ENCODE results near the gene PIGU. TPM values are rescaled to one million over a fixed set of nuclear protein-coding genes. Genes with fewer than 3 reads are reported as not detected.
A peak's percentile ranks its signal among the peaks of the same experiment; 100 is the strongest.

PIGU gene
- total and polyA plus RNA-seq, 2 donors (not counting 1 experiment from before 2014, with no cell fraction given) = 6.4 to 42.6 TPM

DNA sequence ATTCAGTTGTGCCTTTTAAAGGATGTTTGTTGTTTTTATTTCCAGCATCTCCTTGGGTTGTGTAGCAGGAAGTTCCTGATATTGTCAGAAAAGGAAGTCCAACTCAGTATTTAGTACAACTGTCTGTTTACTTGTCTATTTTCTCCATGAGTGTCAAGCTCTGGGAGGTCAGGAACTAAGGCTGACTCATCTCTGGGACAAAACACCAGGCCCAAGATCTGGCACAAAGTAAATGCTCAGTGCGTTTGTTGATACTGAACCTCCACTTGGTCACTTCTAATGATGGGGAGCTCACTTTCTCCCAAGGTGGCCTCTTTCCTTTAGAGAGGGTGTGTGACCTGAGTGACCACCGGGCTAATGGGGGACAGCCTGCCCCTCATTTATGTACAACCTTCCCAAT, 12.6 kb upstream of the PIGU start:
- Histone ChIP-seq H3K9ac (ENCODE audit: insufficient read depth, low read length) (no peak overlapping the region), H4K20me1 (ENCODE audit: control insufficient read depth, extremely low read depth, insufficient read depth, low read length) (no peaks in the 10 kb centered on the region), H2AFZ (ENCODE audit: low read length) (no peak overlapping the region), H3K4me2 (ENCODE audit: extremely low read depth, insufficient read depth, low read length) (no peak overlapping the region), H3K4me1 (ENCODE audit: control insufficient read depth, extremely low read depth, insufficient read depth, low read length) (no peaks in the 10 kb centered on the region), H3K27ac (ENCODE audit: insufficient read depth, low read length) (no peak overlapping the region), H3K9me3 (ENCODE audit: control insufficient read depth, insufficient read depth, low read depth, low read length) (no peaks in the 10 kb centered on the region), H3K79me2 (ENCODE audit: control insufficient read depth, insufficient read depth, low read length) (no peaks in the 10 kb centered on the region), H3K27me3 (ENCODE audit: control insufficient read depth, insufficient read depth, low read length) (no peaks in the 10 kb centered on the region), H3K4me3 (replicated peaks in 1 of 4; ENCODE audit: control extremely low read depth in 1 of 4, insufficient read depth in 1 of 4, low read depth in 3 of 4, low read length in 4 of 4) (no peak overlapping the region), H3K36me3 (ENCODE audit: control insufficient read depth, insufficient read depth, low read length) (no peaks in the 10 kb centered on the region)
- no peak for DNase-seq (ENCODE audit: low read depth in 2 of 2)
- TF ChIP-seq, protein P1, sequence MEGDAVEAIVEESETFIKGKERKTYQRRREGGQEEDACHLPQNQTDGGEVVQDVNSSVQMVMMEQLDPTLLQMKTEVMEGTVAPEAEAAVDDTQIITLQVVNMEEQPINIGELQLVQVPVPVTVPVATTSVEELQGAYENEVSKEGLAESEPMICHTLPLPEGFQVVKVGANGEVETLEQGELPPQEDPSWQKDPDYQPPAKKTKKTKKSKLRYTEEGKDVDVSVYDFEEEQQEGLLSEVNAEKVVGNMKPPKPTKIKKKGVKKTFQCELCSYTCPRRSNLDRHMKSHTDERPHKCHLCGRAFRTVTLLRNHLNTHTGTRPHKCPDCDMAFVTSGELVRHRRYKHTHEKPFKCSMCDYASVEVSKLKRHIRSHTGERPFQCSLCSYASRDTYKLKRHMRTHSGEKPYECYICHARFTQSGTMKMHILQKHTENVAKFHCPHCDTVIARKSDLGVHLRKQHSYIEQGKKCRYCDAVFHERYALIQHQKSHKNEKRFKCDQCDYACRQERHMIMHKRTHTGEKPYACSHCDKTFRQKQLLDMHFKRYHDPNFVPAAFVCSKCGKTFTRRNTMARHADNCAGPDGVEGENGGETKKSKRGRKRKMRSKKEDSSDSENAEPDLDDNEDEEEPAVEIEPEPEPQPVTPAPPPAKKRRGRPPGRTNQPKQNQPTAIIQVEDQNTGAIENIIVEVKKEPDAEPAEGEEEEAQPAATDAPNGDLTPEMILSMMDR (conservative IDR thresholded peaks at IDR 0.05 in 1 of 2, IDR thresholded peaks at IDR 0.05 in 1 of 2; ENCODE audit: low read depth in 1 of 2, low read length in 2 of 2) = no peak
- TF ChIP-seq EZH2 (IDR thresholded peaks at IDR 0.05; ENCODE audit: low read length, missing control alignments) = no peak

DNA sequence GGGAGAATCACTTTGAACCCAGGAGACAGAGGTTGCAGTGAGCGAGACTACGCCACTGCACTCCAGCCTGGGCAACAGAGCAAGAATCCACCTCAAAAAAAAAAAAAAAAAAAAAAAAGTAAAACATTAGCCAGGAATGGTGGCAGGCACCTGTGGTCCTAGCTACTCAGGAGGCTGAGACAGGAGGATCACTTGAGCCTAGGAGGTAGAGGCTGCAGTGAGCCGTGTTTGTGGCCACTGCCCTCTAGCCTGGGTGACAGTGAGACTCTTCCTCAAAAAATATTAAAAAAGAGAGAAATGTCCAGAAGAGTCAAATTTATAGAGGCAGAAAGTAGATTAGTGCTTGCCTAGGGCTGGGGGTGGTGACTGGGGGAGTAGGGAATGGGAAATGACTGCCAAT, 6.8 kb upstream of the PIGU start:
- Histone ChIP-seq H3K79me2 (ENCODE audit: control insufficient read depth, insufficient read depth, low read length) (no peaks in the 10 kb centered on the region), H3K4me3 (replicated peaks in 1 of 4; ENCODE audit: control extremely low read depth in 1 of 4, insufficient read depth in 1 of 4, low read depth in 3 of 4, low read length in 4 of 4) (no peak overlapping the region), H3K4me2 (ENCODE audit: extremely low read depth, insufficient read depth, low read length) (no peak overlapping the region), H4K20me1 (ENCODE audit: control insufficient read depth, extremely low read depth, insufficient read depth, low read length) (no peaks in the 10 kb centered on the region), H2AFZ (ENCODE audit: low read length) (no peak overlapping the region), H3K4me1 (ENCODE audit: control insufficient read depth, extremely low read depth, insufficient read depth, low read length) (no peaks in the 10 kb centered on the region), H3K36me3 (ENCODE audit: control insufficient read depth, insufficient read depth, low read length) (no peaks in the 10 kb centered on the region), H3K27ac (ENCODE audit: insufficient read depth, low read length) (no peak overlapping the region), H3K27me3 (ENCODE audit: control insufficient read depth, insufficient read depth, low read length) (no peaks in the 10 kb centered on the region), H3K9ac (ENCODE audit: insufficient read depth, low read length) (no peak overlapping the region), H3K9me3 (ENCODE audit: control insufficient read depth, insufficient read depth, low read depth, low read length) (no peaks in the 10 kb centered on the region)
- no peak for DNase-seq (ENCODE audit: low read depth in 2 of 2)
- no peak for TF ChIP-seq EZH2 (IDR thresholded peaks at IDR 0.05; ENCODE audit: low read length, missing control alignments)
- TF ChIP-seq, protein P1 (conservative IDR thresholded peaks at IDR 0.05 in 1 of 2, IDR thresholded peaks at IDR 0.05 in 1 of 2; ENCODE audit: low read depth in 1 of 2, low read length in 2 of 2) = no peak

DNA sequence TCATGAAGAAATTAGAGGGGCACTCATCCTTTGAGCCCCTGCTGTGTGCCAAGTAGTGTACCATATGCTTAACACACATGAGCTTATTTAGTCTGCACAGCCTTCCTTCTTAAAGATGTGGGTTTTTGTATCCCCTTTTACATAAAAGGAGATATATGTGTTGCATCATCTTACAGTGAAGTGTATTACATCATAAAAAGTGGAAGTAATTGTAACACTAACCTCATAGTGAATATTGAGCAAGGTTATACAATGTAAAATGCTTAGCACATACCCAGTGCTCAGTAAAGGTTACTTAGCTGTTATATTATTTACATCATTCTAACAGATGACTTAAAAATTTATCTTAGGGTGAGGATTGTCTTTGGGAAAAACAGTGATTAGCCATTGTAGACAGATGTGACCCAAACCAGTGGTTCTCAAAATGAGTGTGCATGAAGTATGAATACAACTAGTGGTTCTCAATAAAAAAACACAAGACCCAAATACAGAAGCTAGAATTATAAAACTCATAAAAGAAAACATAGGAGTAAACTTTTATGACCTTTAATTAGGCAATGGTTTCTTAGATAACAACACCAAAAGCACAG, 3.8 kb upstream of the PIGU start:
- no peaks in the 10 kb centered on the region for H3K9me3 ChIP-seq (ENCODE audit: control insufficient read depth, insufficient read depth, low read depth, low read length)
- TF ChIP-seq EZH2 (IDR thresholded peaks at IDR 0.05; ENCODE audit: low read length, missing control alignments) = no peak
- TF ChIP-seq, protein P1 (conservative IDR thresholded peaks at IDR 0.05 in 1 of 2, IDR thresholded peaks at IDR 0.05 in 1 of 2; ENCODE audit: low read depth in 1 of 2, low read length in 2 of 2) = no peak
- no peak overlapping the region for H3K4me2 ChIP-seq (ENCODE audit: extremely low read depth, insufficient read depth, low read length)
- H2AFZ ChIP-seq (ENCODE audit: low read length) = no peak overlapping the region
- H3K27me3 ChIP-seq (ENCODE audit: control insufficient read depth, insufficient read depth, low read length) = no peaks in the 10 kb centered on the region
- no peaks in the 10 kb centered on the region for H4K20me1 ChIP-seq (ENCODE audit: control insufficient read depth, extremely low read depth, insufficient read depth, low read length)
- H3K27ac ChIP-seq (ENCODE audit: insufficient read depth, low read length) = no peak overlapping the region
- DNase-seq (ENCODE audit: low read depth in 2 of 2) = peak in 1 of 2 donors; percentile 36
- no peaks in the 10 kb centered on the region for H3K79me2 ChIP-seq (ENCODE audit: control insufficient read depth, insufficient read depth, low read length)
- no peaks in the 10 kb centered on the region for H3K4me1 ChIP-seq (ENCODE audit: control insufficient read depth, extremely low read depth, insufficient read depth, low read length)
- H3K36me3 ChIP-seq (ENCODE audit: control insufficient read depth, insufficient read depth, low read length) = no peaks in the 10 kb centered on the region
- no peak overlapping the region for H3K4me3 ChIP-seq (replicated peaks in 1 of 4; ENCODE audit: control extremely low read depth in 1 of 4, insufficient read depth in 1 of 4, low read depth in 3 of 4, low read length in 4 of 4)
- H3K9ac ChIP-seq (ENCODE audit: insufficient read depth, low read length) = no peak overlapping the region
